ENCODE data around the gene TNIK. TPM values are rescaled to one million over a fixed set of nuclear protein-coding genes. Genes with fewer than 3 reads are reported as not detected.

Gene TNIK
- polyA plus RNA-seq, 1 donor from 2014 or later = 19.3 TPM

GRCh38 chr3:171339598-171339997 is 120.6 kb downstream of the TNIK start:
- Histone ChIP-seq H3K9me2 (ENCODE audit: insufficient read depth, low read length) (no peaks in the 10 kb centered on the region), H3K9ac (ENCODE audit: low read length) (no peak overlapping the region), H3K9me3 (ENCODE audit: low read length) (peaks cover 3% of the 10 kb centered on the region), H4K20me1 (ENCODE audit: insufficient read depth) (no peaks in the 10 kb centered on the region), H3K79me2 (replicated peaks; ENCODE audit: insufficient read depth, low read length) (no peaks in the 10 kb centered on the region), H3K4me3 (ENCODE audit: low read length) (no peak overlapping the region), H3K4me2 (ENCODE audit: low read length) (no peak overlapping the region), H3K27ac (ENCODE audit: low read length) (no peak overlapping the region), H2AFZ (ENCODE audit: low read depth, low read length) (no peak overlapping the region), H3F3A (ENCODE audit: insufficient read depth, low read length, poor library complexity, severe bottlenecking) (no peaks in the 10 kb centered on the region), H3K36me3 (ENCODE audit: insufficient read depth, low read length) (no peaks in the 10 kb centered on the region), H3K27me3 (ENCODE audit: insufficient read depth, low read depth, low read length) (no peaks in the 10 kb centered on the region)
- TF ChIP-seq REST (IDR thresholded peaks at IDR 0.05; ENCODE audit: borderline replicate concordance) (no peak), CTCF (IDR thresholded peaks at IDR 0.05; ENCODE audit: poor library complexity, severe bottlenecking) (no peak)

- Histone ChIP-seq H4K20me1 (ENCODE audit: insufficient read depth) (no peaks in the 10 kb centered on the region), H3K4me3 (ENCODE audit: low read length) (no peak overlapping the region), H3K27me3 (ENCODE audit: insufficient read depth, low read depth, low read length) (no peaks in the 10 kb centered on the region), H3F3A (ENCODE audit: insufficient read depth, low read length, poor library complexity, severe bottlenecking) (no peaks in the 10 kb centered on the region), H3K4me2 (ENCODE audit: low read length) (no peak overlapping the region), H3K79me2 (replicated peaks; ENCODE audit: insufficient read depth, low read length) (no peaks in the 10 kb centered on the region), H3K36me3 (ENCODE audit: insufficient read depth, low read length) (no peaks in the 10 kb centered on the region), H3K9ac (ENCODE audit: low read length) (no peak overlapping the region), H3K9me3 (ENCODE audit: low read length) (peaks cover 3% of the 10 kb centered on the region), H3K9me2 (ENCODE audit: insufficient read depth, low read length) (no peaks in the 10 kb centered on the region), H3K27ac (ENCODE audit: low read length) (no peak overlapping the region), H2AFZ (ENCODE audit: low read depth, low read length) (no peak overlapping the region)
- no peak for TF ChIP-seq EP300 (conservative IDR thresholded peaks at IDR 0.05; ENCODE audit: poor library complexity, severe bottlenecking)
- no peak for TF ChIP-seq SMC3 (conservative IDR thresholded peaks at IDR 0.05; ENCODE audit: poor library complexity)
- no peak for TF ChIP-seq REST (IDR thresholded peaks at IDR 0.05; ENCODE audit: borderline replicate concordance)
- no peak for TF ChIP-seq TAF1 (IDR thresholded peaks at IDR 0.05; ENCODE audit: low read depth)
These were observed 123.8 kb downstream of the TNIK start for GRCh38 chr3:171336406-171336805.
